Measurements from ENCODE around the gene LRRC23. TPM values are rescaled to one million over a fixed set of nuclear protein-coding genes. Genes with fewer than 3 reads are reported as not detected.

Gene LRRC23
- polyA plus RNA-seq, 2 of the 4 experiments (the other 2 are of a cell fraction), result 19.1 to 33.3 TPM

DNA sequence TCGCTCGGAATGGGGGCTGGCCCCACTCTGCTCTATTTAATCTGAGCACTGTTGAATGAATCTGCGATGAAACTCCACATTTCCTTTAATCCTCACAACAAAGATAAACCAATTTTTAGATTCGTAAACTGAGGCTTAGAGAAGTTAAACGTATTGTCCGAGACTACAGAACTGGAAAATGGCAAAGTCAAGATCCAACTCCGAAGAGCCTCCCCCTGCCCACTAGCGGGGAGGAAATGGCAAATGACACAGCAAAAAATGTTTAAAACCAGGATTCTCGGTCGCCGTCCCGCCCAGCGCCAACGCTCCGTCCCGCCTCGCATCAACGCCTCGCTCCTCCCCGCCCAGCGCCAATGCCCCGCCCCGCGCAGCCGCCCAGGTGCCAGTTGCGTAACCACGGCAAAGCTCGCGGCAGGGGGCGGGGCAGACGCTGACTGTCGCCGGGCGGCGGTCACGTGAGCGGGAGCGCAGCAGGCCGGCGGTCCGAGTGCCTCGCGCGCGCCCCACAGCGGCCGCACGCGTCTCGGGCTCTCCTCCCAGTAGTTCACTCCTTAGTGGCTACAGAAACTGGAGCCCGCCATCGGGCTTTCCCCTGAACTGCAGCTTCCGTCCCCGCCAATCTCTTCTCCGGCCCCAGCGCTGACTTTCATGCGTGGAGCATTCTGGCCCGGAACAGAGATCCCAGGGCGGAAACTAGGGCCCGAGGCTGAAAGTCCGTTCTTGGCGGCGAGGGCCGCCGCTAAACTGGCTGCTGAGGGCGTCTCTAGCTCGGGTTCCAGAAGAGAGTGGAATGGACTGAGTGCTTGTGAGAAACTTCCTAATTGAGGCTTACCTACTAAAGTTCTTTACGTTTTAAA is 13.6 kb upstream of the LRRC23 start (continued):
- no peak; the same call in 1 of the 2 replicates for TF ChIP-seq E2F6 (IDR thresholded peaks at IDR 0.05; ENCODE audit: borderline replicate concordance, low read depth)
- TF ChIP-seq RFX5 (IDR thresholded peaks at IDR 0.05), result no peak
- TF ChIP-seq ZNF302 (CRISPR knock-in tag; IDR thresholded peaks at IDR 0.05), result no peak
- TF ChIP-seq JUNB (IDR thresholded peaks at IDR 0.05), result no peak
- TF ChIP-seq TFCP2L1 (CRISPR knock-in tag; IDR thresholded peaks at IDR 0.05), result no peak
- no peak for TF ChIP-seq ESRRA (IDR thresholded peaks at IDR 0.05; ENCODE audit: borderline replicate concordance, low read length)
- TF ChIP-seq GATA3 (IDR thresholded peaks at IDR 0.05; ENCODE audit: borderline replicate concordance), result no peak
- no peak; the same call in 1 of the 2 replicates for TF ChIP-seq FOSB (CRISPR knock-in tag; IDR thresholded peaks at IDR 0.05)
- peak; percentile 95 for TF ChIP-seq SMC3 (IDR thresholded peaks at IDR 0.05)
- TF ChIP-seq CEBPB (IDR thresholded peaks at IDR 0.05), result peak; percentile 97 to 99
- peak; percentile 79; the same call in 1 of the 2 replicates for TF ChIP-seq MYC (IDR thresholded peaks at IDR 0.05; ENCODE audit: borderline replicate concordance, low read length)
- TF ChIP-seq, protein P1, sequence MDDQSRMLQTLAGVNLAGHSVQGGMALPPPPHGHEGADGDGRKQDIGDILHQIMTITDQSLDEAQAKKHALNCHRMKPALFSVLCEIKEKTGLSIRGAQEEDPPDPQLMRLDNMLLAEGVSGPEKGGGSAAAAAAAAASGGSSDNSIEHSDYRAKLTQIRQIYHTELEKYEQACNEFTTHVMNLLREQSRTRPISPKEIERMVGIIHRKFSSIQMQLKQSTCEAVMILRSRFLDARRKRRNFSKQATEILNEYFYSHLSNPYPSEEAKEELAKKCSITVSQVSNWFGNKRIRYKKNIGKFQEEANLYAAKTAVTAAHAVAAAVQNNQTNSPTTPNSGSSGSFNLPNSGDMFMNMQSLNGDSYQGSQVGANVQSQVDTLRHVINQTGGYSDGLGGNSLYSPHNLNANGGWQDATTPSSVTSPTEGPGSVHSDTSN (IDR thresholded peaks at IDR 0.05), result 0 out of 2 replicates have a peak, but pooled peaks have one; percentile 45
- TF ChIP-seq REST (IDR thresholded peaks at IDR 0.05), result no peak
- TF ChIP-seq HDAC2 (IDR thresholded peaks at IDR 0.05), result no peak
- no peak for TF ChIP-seq CHD2 (IDR thresholded peaks at IDR 0.05; ENCODE audit: low read length, partially characterized antibody)
- TF ChIP-seq, protein P2, sequence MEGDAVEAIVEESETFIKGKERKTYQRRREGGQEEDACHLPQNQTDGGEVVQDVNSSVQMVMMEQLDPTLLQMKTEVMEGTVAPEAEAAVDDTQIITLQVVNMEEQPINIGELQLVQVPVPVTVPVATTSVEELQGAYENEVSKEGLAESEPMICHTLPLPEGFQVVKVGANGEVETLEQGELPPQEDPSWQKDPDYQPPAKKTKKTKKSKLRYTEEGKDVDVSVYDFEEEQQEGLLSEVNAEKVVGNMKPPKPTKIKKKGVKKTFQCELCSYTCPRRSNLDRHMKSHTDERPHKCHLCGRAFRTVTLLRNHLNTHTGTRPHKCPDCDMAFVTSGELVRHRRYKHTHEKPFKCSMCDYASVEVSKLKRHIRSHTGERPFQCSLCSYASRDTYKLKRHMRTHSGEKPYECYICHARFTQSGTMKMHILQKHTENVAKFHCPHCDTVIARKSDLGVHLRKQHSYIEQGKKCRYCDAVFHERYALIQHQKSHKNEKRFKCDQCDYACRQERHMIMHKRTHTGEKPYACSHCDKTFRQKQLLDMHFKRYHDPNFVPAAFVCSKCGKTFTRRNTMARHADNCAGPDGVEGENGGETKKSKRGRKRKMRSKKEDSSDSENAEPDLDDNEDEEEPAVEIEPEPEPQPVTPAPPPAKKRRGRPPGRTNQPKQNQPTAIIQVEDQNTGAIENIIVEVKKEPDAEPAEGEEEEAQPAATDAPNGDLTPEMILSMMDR (IDR thresholded peaks at IDR 0.05), result peak; percentile 95
- TF ChIP-seq EHMT2 (IDR thresholded peaks at IDR 0.05; ENCODE audit: low read depth), result no peak
- TF ChIP-seq, protein P3, sequence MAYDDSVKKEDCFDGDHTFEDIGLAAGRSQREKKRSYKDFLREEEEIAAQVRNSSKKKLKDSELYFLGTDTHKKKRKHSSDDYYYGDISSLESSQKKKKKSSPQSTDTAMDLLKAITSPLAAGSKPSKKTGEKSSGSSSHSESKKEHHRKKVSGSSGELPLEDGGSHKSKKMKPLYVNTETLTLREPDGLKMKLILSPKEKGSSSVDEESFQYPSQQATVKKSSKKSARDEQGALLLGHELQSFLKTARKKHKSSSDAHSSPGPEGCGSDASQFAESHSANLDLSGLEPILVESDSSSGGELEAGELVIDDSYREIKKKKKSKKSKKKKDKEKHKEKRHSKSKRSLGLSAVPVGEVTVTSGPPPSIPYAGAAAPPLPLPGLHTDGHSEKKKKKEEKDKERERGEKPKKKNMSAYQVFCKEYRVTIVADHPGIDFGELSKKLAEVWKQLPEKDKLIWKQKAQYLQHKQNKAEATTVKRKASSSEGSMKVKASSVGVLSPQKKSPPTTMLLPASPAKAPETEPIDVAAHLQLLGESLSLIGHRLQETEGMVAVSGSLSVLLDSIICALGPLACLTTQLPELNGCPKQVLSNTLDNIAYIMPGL (CRISPR knock-in tag; IDR thresholded peaks at IDR 0.05; ENCODE audit: borderline replicate concordance), result no peak
- peak; percentile 91 for TF ChIP-seq USF2 (IDR thresholded peaks at IDR 0.05)
- TF ChIP-seq HOXA7 (CRISPR knock-in tag; IDR thresholded peaks at IDR 0.05), result no peak
- peak; percentile 18; the same call in 1 of the 2 replicates for TF ChIP-seq ZSCAN20 (CRISPR knock-in tag; IDR thresholded peaks at IDR 0.05)
- no peak for TF ChIP-seq CBX2 (IDR thresholded peaks at IDR 0.05; ENCODE audit: borderline replicate concordance, low read depth)
- TF ChIP-seq NR3C1 (IDR thresholded peaks at IDR 0.05), result no peak
- TF ChIP-seq KDM5A (IDR thresholded peaks at IDR 0.05), result no peak
- no peak for TF ChIP-seq RNF2 (IDR thresholded peaks at IDR 0.05; ENCODE audit: borderline replicate concordance, low read depth)
- peak; percentile 70 for TF ChIP-seq POLR2A (IDR thresholded peaks at IDR 0.05; ENCODE audit: low read length)
- peak in 1 of 2 experiments; percentile 54; a peak in 1 of 5 replicates for TF ChIP-seq EP300 (IDR thresholded peaks at IDR 0.05)

Measured in A549 (cell line).